Esophagus muscularis mucosa (tissue), 4 donors: ENCODE results near the gene DACT3.

Experiments used
- CTCF ChIP-seq, 3 experiments: fragments of 200-600 bp in 2 of 3; fragments of 450-650 bp in 1 of 3; sonication (generic) in 2 of 3; IDR thresholded peaks; one replicate each; pipeline ENCODE4 v1.5.1; 2017 to 2019; ENCODE audit warnings: antibody characterized with exemption in 3 of 3, mild to moderate bottlenecking in 2 of 3, moderate library complexity in 1 of 3
- EP300 ChIP-seq: sonication (generic); formaldehyde crosslinking; IDR thresholded peaks from one replicate; pipeline ENCODE4 v1.6.1; 2017; ENCODE audit warnings: antibody characterized with exemption
- POLR2AphosphoS5 ChIP-seq, 2 donors: sonication (generic); formaldehyde crosslinking; IDR thresholded peaks; one replicate each; pipeline ENCODE4 v1.6.1; 2017; ENCODE audit warnings: antibody characterized with exemption in 2 of 2

- TF ChIP-seq POLR2AphosphoS5 (IDR thresholded peaks at IDR 0.05) (peak; percentile 15 to 69), CTCF (IDR thresholded peaks at IDR 0.05) (no peak), EP300 (peak; percentile 32)
Observed at GRCh38 chr19:46624958-46625661, 35.9 kb downstream of the DACT3 start, which contains the start of gene PTGIR.
